NCI-H526 (cell line): Measurements from ENCODE around the gene ANXA11.
"Not testable (repeated sequence)": the region's sequence is repeated elsewhere in the genome, so short reads cannot be mapped to it uniquely, and the experiment has no call there.

Experiments
- DNase-seq, 2 experiments: peaks; one replicate each; lab custom pipeline; 2025; lab: John Stamatoyannopoulos, UW

The ANXA11 gene

DNA sequence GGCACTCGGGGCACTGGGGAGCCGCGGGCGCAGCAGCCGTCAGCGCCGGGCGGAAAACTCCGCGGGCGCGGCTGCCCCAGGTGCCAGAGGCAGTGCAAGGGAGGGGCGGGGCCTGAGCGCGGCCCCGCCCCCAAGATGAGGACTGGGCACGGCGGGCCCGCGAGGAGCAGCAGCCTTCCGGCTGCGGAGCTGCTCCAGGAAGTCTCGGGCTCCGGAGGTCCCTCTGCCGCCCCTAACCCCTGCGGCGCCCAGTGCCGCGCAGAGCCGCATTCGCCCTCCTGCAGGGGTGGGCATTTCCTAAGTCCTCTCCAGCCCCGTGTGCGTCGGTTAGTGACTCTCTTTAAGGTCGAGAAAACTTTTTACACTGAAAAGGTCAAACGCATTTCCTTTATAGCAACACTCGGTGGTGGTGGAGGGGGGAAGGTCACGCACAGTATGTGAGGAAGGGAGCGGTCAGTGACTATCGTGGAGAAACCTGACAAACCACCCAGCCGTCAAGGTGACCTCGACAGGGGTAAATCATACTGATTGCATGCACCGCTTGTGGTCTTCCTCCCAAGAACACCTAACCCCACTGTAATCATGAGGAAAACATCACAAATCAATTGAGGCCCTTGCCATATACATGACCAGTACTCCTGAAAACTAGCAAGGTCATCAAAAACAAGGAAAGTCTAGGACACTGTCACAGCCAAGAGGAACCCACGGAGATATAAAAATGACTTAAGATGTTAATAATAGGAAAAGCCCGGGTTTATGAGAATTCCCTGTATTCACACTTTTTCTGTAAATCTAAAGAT is at the start of gene ANXA11:
Gene ANXA11, minus strand, starts transcription at position 61 of the 800 bp plus-strand sequence. CDS start 32,676 bp downstream, outside the sequence.
- peak; percentile 23 to 80 for DNase-seq

GRCh38 chr10:80254726-80255125 is 49.4 kb upstream of the ANXA11 start:
- not testable (repeated sequence) for DNase-seq

DNA sequence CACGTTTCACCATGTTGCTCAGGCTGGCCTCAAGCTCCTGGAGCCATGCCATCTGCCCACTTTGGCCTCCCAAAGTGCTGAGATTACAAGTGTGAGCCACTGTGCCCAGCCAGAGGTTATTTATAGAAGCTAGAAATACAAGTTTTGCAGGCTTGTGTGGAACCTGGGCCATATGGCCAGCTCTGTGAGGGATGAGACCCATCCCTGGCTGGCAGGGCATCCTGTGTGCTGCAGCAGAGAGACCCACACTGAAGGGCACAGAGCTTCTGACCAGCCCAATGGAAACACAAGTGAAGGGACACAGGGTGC is 48.6 kb upstream of the ANXA11 start:
- peak in 1 of 2 experiments; percentile 17 for DNase-seq

GRCh38 chr10:80253266-80253962 is 48.1 kb upstream of the ANXA11 start:
- no peak for DNase-seq

- DNase-seq = no peak
Observed at GRCh38 chr10:80252296-80252887, 47.1 kb upstream of the ANXA11 start.

- not testable (repeated sequence) for DNase-seq
Observed at GRCh38 chr10:80251703-80252280, 46.5 kb upstream of the ANXA11 start.

- DNase-seq = not testable (repeated sequence)
Observed at GRCh38 chr10:80250399-80250798, 45.1 kb upstream of the ANXA11 start.

- not testable (repeated sequence) for DNase-seq
Observed at GRCh38 chr10:80249906-80250305, 44.6 kb upstream of the ANXA11 start.

- not testable (repeated sequence) for DNase-seq
Observed at GRCh38 chr10:80247611-80248010, 42.3 kb upstream of the ANXA11 start.

- not testable (repeated sequence) for DNase-seq
Observed at GRCh38 chr10:80244371-80244770, 39.0 kb upstream of the ANXA11 start.

DNA sequence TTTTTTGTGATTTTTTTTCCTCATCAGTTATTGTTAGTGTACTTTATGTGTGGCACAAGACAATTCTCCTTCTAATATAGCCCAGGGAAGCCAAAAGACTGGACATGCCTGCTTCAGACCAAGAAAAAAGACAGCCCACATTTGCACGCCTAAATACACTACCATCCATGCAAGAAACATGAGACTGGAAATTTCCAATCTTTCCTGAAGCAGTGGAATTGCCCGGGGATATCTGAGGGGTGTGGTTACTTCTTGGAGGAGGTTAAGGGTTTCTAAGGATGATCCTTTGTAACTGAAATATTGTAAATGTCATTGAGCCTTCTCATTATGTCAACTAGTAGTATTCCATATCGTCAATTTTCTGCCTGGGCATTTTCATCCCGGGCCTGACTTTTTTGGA is 37.0 kb upstream of the ANXA11 start:
- not testable (repeated sequence) for DNase-seq

- DNase-seq = not testable (repeated sequence)
Observed at GRCh38 chr10:80236457-80236856, 31.1 kb upstream of the ANXA11 start.

GRCh38 chr10:80234331-80235235 is 29.2 kb upstream of the ANXA11 start:
- DNase-seq = not testable (repeated sequence)

DNA sequence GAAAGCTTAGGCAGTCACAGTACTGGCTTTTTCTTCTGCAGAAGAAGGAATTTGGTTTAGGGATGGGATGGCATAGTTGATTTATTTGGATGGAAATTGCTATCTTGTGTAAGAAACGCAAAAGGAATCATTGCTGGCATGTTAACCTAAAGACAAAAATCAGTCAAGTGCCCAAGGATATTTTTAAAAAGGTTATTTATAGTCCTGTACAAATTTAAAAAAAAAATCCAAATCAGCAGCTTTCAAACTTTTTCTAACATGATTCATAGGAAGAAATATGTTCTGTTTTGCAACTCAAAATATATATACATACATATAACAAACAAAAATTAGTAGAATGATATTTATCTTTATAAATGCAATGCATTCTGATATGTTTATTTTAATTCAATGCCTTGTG is 28.5 kb upstream of the ANXA11 start:
- not testable (repeated sequence) for DNase-seq

- DNase-seq = not testable (repeated sequence)
Observed at GRCh38 chr10:80226723-80227122, 21.4 kb upstream of the ANXA11 start.

- not testable (repeated sequence) for DNase-seq
Observed at GRCh38 chr10:80223031-80223419, 17.7 kb upstream of the ANXA11 start.

- DNase-seq = not testable (repeated sequence)
Observed at GRCh38 chr10:80218878-80219277, 13.5 kb upstream of the ANXA11 start.

DNA sequence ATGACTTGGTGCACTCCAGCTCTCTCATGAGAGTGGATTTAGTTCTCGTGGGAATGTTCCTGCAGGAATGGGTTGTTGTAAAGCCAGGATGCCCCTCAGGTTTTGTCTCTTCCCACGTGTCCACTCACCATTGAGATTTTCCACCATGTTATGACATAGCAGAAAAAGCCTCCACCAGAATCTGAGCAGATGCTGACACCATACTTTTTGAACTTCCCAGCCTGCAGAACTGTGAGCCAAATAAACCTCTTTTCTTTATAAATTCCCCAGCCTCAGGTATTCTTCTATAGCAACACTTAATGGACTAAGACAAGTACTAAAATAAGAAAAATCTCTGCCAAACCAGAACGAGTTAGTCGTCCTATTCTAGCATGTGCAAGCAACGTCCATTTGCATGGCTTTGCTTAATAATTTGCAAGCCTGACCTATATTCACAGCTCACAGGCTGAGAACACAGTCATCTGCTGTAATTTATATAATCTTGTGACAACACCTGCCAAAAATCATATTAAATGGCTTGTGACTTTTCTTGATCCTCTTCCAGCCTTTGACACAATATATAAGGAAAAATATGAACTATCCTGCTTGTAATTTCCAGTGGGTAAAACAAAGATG is 9.1 kb upstream of the ANXA11 start:
- peak in 1 of 2 experiments; percentile 20 for DNase-seq

GRCh38 chr10:80212535-80213115 is 7.3 kb upstream of the ANXA11 start:
- not testable (repeated sequence) for DNase-seq

DNA sequence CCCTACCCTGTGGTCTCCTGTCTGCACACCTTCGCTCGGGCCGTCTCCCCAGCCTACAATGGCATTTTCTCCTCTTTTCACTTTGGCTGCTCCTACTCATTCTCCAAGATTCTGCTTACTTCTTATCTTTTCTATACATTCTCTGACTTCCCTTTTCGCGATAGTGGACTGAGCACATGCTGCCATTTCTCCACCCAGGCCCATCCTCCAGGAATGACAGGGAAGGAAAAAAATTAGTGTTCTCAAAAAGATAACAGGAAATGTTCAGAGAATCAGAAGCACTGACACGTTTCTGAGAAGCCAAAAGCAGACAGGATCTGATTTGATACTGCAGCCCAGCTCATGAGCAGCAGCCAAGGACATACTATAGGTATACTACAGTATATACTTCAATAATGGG is 6.4 kb upstream of the ANXA11 start:
- DNase-seq = no peak

DNA sequence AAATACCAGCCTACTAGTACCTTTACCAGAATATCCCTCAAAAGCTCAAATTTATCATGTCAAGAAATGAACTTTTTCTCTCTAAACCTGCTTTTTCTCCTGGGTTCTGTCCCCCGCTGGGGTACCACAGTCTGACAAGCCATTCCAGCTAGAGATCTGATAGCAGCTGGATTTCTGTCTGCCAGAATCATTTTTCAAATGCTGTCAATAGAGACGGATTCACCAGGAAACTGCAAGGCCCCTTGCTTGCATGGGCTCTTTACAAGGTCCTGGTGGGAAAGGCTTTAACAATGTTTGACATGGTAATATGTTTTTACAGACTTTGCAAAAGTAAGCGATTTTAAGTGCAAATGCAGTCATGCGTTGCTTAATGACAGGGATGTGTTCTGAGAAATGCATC is 4.9 kb upstream of the ANXA11 start:
- DNase-seq = no peak
